Upper lobe of left lung (tissue), 4 donors: ENCODE results near the gene DPP10.

Experiments used
- EP300 ChIP-seq, 4 donors: sonication (generic); formaldehyde crosslinking; IDR thresholded peaks; one replicate each; pipeline ENCODE4 v1.5.1; 2017; ENCODE audit warnings: antibody characterized with exemption in 4 of 4, control low read depth in 2 of 4
- POLR2A ChIP-seq, 4 donors: fragments of 450-650 bp; IDR thresholded peaks; one replicate each; pipeline ENCODE4 v1.5.1; 2016 to 2017; ENCODE audit warnings: antibody characterized with exemption in 4 of 4, mild to moderate bottlenecking in 2 of 4
- TF ChIP-seq, protein P1 (sequence below), 6 experiments: fragments of 450-650 bp in 4 of 6; fragments of 200-600 bp in 2 of 6; sonication (generic) in 2 of 6; IDR thresholded peaks; one replicate each; pipeline ENCODE4 v1.5.1; 2016 to 2019; ENCODE audit warnings: antibody characterized with exemption in 6 of 6

DNA sequence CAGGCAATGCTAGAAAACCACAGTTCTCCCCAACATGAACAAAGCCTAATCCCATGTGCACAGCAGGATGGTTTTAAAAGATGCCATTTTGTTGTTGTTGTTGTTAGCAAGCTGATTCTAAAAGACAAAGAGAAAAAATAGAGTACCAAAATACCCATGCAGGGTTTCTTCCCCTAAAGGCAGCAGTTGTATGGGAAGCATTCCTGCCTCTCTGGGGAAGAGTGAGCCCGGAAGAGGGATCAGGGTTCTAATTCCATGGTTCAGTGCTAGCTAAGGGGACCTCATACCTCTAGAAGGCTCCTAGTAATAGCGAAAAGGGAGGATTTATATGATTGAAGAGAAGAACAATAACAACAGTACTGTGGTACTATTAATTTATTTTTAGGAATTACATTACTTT, 327.6 kb downstream of the DPP10 start:
- TF ChIP-seq, protein P1, sequence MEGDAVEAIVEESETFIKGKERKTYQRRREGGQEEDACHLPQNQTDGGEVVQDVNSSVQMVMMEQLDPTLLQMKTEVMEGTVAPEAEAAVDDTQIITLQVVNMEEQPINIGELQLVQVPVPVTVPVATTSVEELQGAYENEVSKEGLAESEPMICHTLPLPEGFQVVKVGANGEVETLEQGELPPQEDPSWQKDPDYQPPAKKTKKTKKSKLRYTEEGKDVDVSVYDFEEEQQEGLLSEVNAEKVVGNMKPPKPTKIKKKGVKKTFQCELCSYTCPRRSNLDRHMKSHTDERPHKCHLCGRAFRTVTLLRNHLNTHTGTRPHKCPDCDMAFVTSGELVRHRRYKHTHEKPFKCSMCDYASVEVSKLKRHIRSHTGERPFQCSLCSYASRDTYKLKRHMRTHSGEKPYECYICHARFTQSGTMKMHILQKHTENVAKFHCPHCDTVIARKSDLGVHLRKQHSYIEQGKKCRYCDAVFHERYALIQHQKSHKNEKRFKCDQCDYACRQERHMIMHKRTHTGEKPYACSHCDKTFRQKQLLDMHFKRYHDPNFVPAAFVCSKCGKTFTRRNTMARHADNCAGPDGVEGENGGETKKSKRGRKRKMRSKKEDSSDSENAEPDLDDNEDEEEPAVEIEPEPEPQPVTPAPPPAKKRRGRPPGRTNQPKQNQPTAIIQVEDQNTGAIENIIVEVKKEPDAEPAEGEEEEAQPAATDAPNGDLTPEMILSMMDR (IDR thresholded peaks at IDR 0.05), result no peak
- TF ChIP-seq POLR2A (IDR thresholded peaks at IDR 0.05) (no peak), EP300 (IDR thresholded peaks at IDR 0.05) (no peak)
